ENCODE data around the gene VSTM2B.

VSTM2B gene

GRCh38 chr19:29563486-29564101, 37.8 kb downstream of the VSTM2B start:
- no peak for TF ChIP-seq REST (IDR thresholded peaks at IDR 0.05; ENCODE audit: insufficient read depth in 1 of 2, low read depth in 2 of 2, low read length in 2 of 2)
- no peak for TF ChIP-seq POLR2AphosphoS5 (IDR thresholded peaks at IDR 0.05; ENCODE audit: low read depth, low read length)
- TF ChIP-seq TAF1 (IDR thresholded peaks at IDR 0.05; ENCODE audit: borderline replicate concordance, insufficient read depth, low read length), result no peak
- no peak for TF ChIP-seq SIN3A (IDR thresholded peaks at IDR 0.05; ENCODE audit: borderline replicate concordance, insufficient read depth, low read length)

- TF ChIP-seq SIN3A (IDR thresholded peaks at IDR 0.05; ENCODE audit: borderline replicate concordance, insufficient read depth, low read length) (no peak), FOXP2 (optimal IDR thresholded peaks at IDR 0.05; ENCODE audit: borderline replicate concordance, extremely low read depth, extremely low read length, insufficient read depth) (no peak), TAF1 (IDR thresholded peaks at IDR 0.05; ENCODE audit: borderline replicate concordance, insufficient read depth, low read length) (no peak), REST (IDR thresholded peaks at IDR 0.05; ENCODE audit: insufficient read depth in 1 of 2, low read depth in 2 of 2, low read length in 2 of 2) (no peak), POLR2AphosphoS5 (IDR thresholded peaks at IDR 0.05; ENCODE audit: low read depth, low read length) (no peak)
These were observed 38.8 kb downstream of the VSTM2B start for GRCh38 chr19:29564574-29565005.

GRCh38 chr19:29565171-29565570, 39.4 kb downstream of the VSTM2B start:
- TF ChIP-seq FOXP2 (optimal IDR thresholded peaks at IDR 0.05; ENCODE audit: borderline replicate concordance, extremely low read depth, extremely low read length, insufficient read depth) (no peak), REST (IDR thresholded peaks at IDR 0.05; ENCODE audit: insufficient read depth in 1 of 2, low read depth in 2 of 2, low read length in 2 of 2) (no peak), POLR2AphosphoS5 (IDR thresholded peaks at IDR 0.05; ENCODE audit: low read depth, low read length) (no peak), TAF1 (IDR thresholded peaks at IDR 0.05; ENCODE audit: borderline replicate concordance, insufficient read depth, low read length) (no peak), SIN3A (IDR thresholded peaks at IDR 0.05; ENCODE audit: borderline replicate concordance, insufficient read depth, low read length) (no peak)

- no peak for TF ChIP-seq SIN3A (IDR thresholded peaks at IDR 0.05; ENCODE audit: borderline replicate concordance, insufficient read depth, low read length)
- no peak for TF ChIP-seq REST (IDR thresholded peaks at IDR 0.05; ENCODE audit: insufficient read depth in 1 of 2, low read depth in 2 of 2, low read length in 2 of 2)
- TF ChIP-seq POLR2AphosphoS5 (IDR thresholded peaks at IDR 0.05; ENCODE audit: low read depth, low read length), result no peak
- TF ChIP-seq TAF1 (IDR thresholded peaks at IDR 0.05; ENCODE audit: borderline replicate concordance, insufficient read depth, low read length), result no peak
- no peak for TF ChIP-seq FOXP2 (optimal IDR thresholded peaks at IDR 0.05; ENCODE audit: borderline replicate concordance, extremely low read depth, extremely low read length, insufficient read depth)
These were observed 40.8 kb downstream of the VSTM2B start for GRCh38 chr19:29566496-29567054.
